ENCODE results near the gene SLC6A1.

DNA sequence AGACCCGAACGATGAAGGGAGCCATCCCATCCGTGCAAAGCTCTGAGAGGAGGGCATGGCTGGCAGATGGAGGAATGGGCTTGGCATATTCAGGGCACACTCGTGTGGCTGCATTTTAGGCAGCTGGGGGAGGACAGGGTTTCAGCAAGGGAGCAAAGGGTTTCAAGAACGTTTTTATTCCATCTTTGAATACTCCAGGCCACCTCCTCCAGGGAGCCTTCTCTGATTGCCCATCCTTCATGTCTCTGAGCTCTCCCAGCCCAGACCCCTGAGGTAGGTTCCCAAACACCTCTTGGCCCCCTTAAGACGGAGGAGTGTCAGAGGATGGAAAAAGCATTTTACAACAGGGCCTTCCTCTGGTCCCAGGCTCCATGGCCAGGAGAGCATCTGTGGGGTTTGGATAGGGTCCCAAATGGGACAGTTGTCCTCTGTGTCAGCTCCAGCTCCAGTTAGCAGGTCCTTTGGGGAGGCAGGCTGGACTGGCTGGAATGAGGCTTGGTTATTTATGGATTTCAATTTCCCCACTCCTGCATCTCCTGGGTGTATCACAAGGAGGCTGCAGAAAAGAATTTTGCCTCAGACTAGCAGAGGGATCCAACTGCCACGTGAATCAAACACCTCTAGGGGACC, 17.7 kb upstream of the SLC6A1 start:
- TF ChIP-seq, protein P1, sequence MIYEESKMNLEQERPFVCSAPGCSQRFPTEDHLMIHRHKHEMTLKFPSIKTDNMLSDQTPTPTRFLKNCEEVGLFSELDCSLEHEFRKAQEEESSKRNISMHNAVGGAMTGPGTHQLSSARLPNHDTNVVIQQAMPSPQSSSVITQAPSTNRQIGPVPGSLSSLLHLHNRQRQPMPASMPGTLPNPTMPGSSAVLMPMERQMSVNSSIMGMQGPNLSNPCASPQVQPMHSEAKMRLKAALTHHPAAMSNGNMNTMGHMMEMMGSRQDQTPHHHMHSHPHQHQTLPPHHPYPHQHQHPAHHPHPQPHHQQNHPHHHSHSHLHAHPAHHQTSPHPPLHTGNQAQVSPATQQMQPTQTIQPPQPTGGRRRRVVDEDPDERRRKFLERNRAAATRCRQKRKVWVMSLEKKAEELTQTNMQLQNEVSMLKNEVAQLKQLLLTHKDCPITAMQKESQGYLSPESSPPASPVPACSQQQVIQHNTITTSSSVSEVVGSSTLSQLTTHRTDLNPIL (CRISPR knock-in tag; IDR thresholded peaks at IDR 0.05; ENCODE audit: low read depth), result no peak
- TF ChIP-seq ZFP30 (CRISPR knock-in tag; IDR thresholded peaks at IDR 0.05), result no peak
- TF ChIP-seq OSR1 (CRISPR knock-in tag; IDR thresholded peaks at IDR 0.05), result no peak
- no peak for TF ChIP-seq RARB (CRISPR knock-in tag; IDR thresholded peaks at IDR 0.05)
- TF ChIP-seq ZNF8 (CRISPR knock-in tag; IDR thresholded peaks at IDR 0.05), result no peak
- TF ChIP-seq, protein P2, sequence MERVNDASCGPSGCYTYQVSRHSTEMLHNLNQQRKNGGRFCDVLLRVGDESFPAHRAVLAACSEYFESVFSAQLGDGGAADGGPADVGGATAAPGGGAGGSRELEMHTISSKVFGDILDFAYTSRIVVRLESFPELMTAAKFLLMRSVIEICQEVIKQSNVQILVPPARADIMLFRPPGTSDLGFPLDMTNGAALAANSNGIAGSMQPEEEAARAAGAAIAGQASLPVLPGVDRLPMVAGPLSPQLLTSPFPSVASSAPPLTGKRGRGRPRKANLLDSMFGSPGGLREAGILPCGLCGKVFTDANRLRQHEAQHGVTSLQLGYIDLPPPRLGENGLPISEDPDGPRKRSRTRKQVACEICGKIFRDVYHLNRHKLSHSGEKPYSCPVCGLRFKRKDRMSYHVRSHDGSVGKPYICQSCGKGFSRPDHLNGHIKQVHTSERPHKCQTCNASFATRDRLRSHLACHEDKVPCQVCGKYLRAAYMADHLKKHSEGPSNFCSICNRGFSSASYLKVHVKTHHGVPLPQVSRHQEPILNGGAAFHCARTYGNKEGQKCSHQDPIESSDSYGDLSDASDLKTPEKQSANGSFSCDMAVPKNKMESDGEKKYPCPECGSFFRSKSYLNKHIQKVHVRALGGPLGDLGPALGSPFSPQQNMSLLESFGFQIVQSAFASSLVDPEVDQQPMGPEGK (CRISPR knock-in tag; IDR thresholded peaks at IDR 0.05; ENCODE audit: borderline replicate concordance), result no peak
- no peak for TF ChIP-seq ZFP3 (CRISPR knock-in tag; IDR thresholded peaks at IDR 0.05)
- no peak for TF ChIP-seq CSDC2 (CRISPR knock-in tag; IDR thresholded peaks at IDR 0.05)
- TF ChIP-seq BACH2 (CRISPR knock-in tag; IDR thresholded peaks at IDR 0.05; ENCODE audit: borderline replicate concordance), result no peak
- no peak for TF ChIP-seq ESRRG (CRISPR knock-in tag; IDR thresholded peaks at IDR 0.05)
- TF ChIP-seq, protein P3, sequence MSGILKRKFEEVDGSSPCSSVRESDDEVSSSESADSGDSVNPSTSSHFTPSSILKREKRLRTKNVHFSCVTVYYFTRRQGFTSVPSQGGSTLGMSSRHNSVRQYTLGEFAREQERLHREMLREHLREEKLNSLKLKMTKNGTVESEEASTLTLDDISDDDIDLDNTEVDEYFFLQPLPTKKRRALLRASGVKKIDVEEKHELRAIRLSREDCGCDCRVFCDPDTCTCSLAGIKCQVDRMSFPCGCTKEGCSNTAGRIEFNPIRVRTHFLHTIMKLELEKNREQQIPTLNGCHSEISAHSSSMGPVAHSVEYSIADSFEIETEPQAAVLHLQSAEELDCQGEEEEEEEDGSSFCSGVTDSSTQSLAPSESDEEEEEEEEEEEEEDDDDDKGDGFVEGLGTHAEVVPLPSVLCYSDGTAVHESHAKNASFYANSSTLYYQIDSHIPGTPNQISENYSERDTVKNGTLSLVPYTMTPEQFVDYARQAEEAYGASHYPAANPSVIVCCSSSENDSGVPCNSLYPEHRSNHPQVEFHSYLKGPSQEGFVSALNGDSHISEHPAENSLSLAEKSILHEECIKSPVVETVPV (CRISPR knock-in tag; IDR thresholded peaks at IDR 0.05), result no peak
- no peak for TF ChIP-seq TOX (CRISPR knock-in tag; IDR thresholded peaks at IDR 0.05; ENCODE audit: borderline replicate concordance)
